Mesenteric fat pad (tissue), 1 donor: ENCODE data around the gene KSR2. TPM values are rescaled to one million over a fixed set of nuclear protein-coding genes. Genes with fewer than 3 reads are reported as not detected.
A peak's percentile ranks its signal among the peaks of the same experiment; 100 is the strongest.

Source experiments
- DNase-seq: peaks from one replicate; pipeline ENCODE4 v3.0.0-alpha.2; 2020; ENCODE audit warnings: low spot score
- total RNA-seq: library from RNA; stranded (reverse); fragmentation: NEBNext Ultra II Directional; extraction: Animal tissue kit (Norgen Biotek cat#: 25700); gene quantifications from one replicate; pipeline ENCODE4 v1.2.1, GENCODE V29; 2021
- donor health status: DM: yes; HTN: yes; CAD: no.

KSR2 gene
- total RNA-seq, 1 donor from 2014 or later = not detected

GRCh38 chr12:117699575-117699974 lies 269.2 kb downstream of the KSR2 start:
- no peak for DNase-seq

DNA sequence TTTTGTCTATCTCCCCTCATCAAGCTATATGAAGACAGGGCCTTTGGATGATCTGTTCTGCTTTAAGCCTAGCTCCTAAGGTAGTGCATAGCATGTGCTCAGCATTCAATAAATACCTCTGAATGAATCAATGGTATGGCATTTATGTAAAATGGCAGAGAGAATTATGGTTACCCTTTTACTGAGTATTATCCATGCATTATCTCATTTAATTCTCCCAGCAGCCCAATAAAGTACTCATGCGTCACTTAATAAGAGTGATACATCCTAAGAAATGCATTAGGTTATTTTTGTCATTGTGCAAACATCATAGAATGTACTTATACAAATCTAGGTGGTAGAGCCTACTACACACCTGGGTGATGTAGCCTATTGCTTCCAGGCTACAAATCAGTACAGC lies 269.7 kb downstream of the KSR2 start:
- no peak for DNase-seq

DNA sequence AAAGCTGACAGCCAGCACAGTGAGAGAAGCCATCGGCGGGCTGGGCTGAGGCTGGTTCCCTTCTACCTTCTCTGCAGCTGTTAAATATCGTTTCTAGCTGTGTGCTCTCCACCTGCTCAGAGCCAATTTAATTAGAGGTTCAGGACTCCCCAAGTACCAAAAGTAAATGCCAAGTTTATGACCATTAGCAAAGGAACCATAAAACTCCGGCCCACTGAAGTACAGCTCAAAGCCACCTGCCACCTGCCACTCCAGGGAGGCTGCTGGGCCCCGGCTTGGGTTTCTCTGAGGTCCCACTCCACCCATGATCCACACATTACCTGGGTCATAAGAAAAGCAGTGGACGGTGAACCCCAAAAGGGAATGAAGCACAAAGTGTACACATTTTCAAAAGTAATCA lies 272.8 kb downstream of the KSR2 start:
- DNase-seq = no peak

GRCh38 chr12:117692512-117692911 lies 276.3 kb downstream of the KSR2 start:
- no peak for DNase-seq

GRCh38 chr12:117689857-117690256 lies 278.9 kb downstream of the KSR2 start:
- DNase-seq = no peak

DNA sequence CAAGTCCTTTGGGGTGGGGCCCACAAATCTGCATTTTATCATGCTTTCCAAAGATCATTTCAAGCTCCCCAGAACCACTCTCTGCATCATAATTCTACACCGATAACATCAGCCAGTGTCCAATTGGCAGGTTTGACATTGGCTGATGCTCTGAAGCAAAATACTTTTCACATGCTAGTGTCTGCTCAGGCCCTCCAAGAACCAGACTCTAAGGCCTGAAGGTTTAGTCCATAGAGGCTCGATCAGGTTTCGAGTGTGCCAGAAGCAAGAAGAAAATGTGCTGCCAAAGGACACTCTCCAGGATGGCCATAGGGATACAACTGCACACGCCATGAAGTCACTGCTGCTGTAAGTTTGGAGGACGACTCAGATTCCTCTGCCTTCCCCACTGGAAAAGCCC lies 280.3 kb downstream of the KSR2 start:
- DNase-seq = no peak

GRCh38 chr12:117686911-117687377 lies 281.8 kb downstream of the KSR2 start:
- DNase-seq = no peak

- no peak for DNase-seq
Observed at GRCh38 chr12:117686210-117686609, 282.6 kb downstream of the KSR2 start.

GRCh38 chr12:117685110-117685926 lies 283.5 kb downstream of the KSR2 start:
- peak; percentile 78 for DNase-seq

DNA sequence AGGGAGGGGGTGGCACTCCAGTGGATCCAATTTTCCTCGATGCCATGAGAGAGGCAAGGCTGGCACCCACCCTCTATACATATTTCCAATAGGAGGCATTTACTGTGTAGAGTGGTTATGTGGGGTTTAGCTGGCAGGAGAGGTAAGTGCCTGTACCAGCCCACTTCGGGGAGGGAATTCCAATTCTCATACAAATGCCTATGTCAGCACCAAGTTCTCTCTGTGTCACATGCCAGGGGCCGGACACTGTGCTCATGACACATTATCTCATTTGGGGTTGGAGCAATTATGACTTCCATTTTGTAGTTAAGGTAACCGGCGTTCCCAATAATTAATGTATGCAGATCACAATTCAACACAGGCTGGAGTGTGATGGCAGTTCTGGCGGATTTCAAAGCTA lies 284.3 kb downstream of the KSR2 start:
- peak; percentile 37 for DNase-seq

GRCh38 chr12:117680312-117680711 lies 288.5 kb downstream of the KSR2 start:
- DNase-seq = no peak

DNA sequence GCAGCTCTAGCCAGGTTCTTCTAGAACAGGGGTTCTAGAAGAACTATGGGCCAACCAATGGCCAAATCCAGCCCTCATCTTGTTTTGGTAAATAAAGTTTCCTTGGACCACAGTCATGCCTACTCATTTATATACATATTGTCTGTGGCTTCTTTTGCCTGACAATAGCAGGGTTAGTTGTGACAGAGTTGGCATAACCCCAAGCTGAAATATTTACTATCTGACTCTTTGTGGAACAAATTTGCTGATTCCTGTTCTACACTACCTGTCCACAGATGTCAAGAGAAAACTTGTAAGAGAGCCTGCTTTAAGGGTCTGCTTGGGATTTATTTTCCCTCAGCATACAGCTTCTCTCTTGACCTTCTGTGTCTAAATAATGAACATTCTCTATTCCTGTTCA lies 289.0 kb downstream of the KSR2 start:
- DNase-seq = no peak

GRCh38 chr12:117674763-117675162 lies 294.0 kb downstream of the KSR2 start:
- no peak for DNase-seq

DNA sequence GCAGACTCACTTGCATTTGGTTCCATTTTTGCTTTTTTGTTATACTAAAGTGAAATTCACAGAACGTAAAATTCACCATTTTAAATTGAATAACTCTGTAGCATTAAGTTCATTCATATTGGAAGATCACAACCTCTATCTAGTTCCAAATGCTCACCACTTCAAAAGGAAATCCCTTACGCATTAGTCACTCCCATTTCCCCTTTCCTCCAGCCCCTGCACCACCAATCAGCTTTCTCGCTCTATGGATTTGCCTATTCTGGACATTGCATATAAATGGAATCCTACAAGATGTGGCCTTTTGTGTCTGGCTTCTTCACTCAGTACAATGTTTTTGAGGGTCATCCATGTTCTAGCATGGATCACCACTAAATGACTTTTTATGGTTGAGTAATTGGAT lies 294.5 kb downstream of the KSR2 start:
- DNase-seq = no peak

DNA sequence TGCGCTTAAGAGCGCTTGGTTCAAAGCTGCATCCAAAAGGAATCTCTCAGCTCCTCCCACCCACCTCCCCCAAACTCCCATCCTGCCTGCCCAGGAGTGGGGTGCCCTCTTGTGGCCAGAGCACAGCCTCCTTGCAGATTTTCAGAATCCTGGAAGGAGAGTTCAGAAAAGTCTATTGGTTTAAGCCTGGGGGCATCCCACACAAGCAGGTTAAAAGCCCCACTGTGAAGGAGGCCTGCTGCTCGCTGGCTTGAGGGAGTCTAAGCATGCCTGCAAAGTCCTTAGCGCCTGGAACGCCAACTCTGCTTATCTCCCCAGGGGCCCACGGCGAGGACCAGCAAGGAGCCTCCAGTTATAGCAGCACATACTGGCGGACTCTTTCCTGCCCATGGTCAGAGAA lies 297.1 kb downstream of the KSR2 start:
- DNase-seq = peak; percentile 82

GRCh38 chr12:117664169-117664568 lies 304.6 kb downstream of the KSR2 start:
- peak; percentile 55 for DNase-seq

- no peak for DNase-seq
Observed at GRCh38 chr12:117662620-117663395, 306.0 kb downstream of the KSR2 start.

DNA sequence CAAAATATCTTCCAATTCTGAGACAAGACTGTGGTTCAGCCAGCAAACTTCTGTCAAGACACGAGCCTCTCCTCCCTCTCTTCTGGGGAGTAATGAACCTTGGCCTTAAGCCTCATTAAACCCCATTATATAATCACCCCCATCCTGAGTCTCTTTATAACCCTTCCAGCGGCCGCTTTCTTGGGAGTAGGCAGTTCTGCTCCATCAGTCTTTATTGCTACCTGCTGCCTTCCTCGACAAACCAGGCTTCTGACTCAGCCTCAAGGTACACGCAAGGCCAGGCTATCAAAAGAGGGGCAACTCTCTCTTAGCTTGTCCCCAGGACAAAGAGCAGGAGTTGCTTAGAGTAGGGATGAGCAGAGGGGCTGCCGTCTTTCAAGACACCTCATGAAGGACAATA lies 306.6 kb downstream of the KSR2 start:
- DNase-seq = no peak

- no peak for DNase-seq
Observed at GRCh38 chr12:117661471-117661870, 307.3 kb downstream of the KSR2 start.

DNA sequence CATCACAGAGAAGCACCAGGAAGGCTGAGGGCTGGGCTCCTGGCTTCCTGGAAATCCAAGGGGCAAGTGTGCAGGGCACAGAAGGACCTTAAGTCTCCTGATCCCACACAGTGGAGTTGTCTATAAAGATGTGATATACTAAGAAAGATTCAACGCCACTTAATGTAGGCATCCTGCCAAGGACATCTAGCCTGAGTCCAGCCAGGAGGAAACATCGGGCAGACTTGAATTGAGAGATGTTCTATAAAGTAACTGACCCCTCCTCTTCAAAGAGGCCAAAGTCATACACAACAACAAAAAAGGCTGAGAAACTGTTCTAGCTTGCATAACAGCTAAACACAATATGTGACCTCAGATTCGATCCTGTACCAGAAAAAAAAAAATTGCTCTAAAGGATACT lies 307.9 kb downstream of the KSR2 start:
- DNase-seq = no peak

DNA sequence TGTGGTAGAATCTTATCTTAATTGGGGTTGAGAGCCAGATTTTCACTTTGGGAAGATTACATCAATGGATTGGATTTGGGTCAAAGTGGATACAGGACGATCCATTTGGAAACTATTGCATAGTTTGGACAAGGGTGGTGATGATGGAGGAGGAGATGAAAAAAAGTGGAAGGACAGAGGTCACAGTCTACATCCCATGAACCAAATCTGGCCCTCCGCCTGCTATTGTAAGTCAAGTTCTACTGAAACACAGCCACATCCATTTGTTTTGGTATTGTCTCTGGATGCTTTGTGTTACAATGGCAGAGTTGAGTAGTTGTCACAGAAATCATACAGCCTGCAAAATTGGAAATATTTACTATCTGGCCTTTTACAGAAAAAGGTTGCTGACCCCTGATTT lies 310.6 kb downstream of the KSR2 start:
- no peak for DNase-seq

- DNase-seq = no peak
Observed at GRCh38 chr12:117649796-117650195, 319.0 kb downstream of the KSR2 start.

DNA sequence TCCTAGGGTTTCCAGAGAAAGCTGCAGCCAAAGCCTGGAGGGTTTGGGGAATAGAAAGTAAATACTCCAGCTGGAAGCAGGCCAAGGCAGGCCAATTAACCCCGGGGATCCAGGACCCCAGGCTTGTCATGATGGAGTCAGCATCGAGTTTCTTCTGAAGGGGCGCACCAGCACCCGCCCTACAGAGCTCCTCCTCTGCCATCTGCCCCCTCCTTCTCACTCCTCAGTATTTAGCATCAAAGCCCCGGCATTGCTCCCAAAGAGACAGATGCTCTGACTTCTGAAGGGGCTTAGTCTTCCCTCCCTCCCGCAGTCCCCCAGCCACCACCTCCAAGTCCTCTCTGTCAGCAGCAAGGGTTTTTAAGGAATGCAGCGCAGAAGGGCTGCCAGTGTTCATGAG lies 322.3 kb downstream of the KSR2 start:
- no peak for DNase-seq
